Left ventricle myocardium inferior (tissue), 1 donor: ENCODE results near the gene KLK1. TPM values are rescaled to one million over a fixed set of nuclear protein-coding genes. Genes with fewer than 3 reads are reported as not detected.

Experiments
- DNase-seq: peaks from one replicate; pipeline ENCODE4 v3.0.0-alpha.2; 2020
- H3K27ac ChIP-seq: fragments of 200-600 bp; replicated peaks from 2 replicates; pipeline ENCODE4 v1.8.0; 2021
- H3K27me3 ChIP-seq: fragments of 200-600 bp; 2 replicates; pipeline ENCODE4 v1.8.0; 2021; ENCODE audit warnings: low read depth
- H3K36me3 ChIP-seq: fragments of 200-600 bp; 2 replicates; pipeline ENCODE4 v1.8.0; 2021
- H3K4me1 ChIP-seq: fragments of 200-600 bp; 2 replicates; pipeline ENCODE4 v1.8.0; 2021
- H3K4me3 ChIP-seq: fragments of 200-600 bp; 2 replicates; pipeline ENCODE4 v1.8.0; 2021; ENCODE audit warnings: mild to moderate bottlenecking, moderate library complexity
- H3K9me3 ChIP-seq: fragments of 200-600 bp; replicated peaks from 2 replicates; pipeline ENCODE4 v1.8.0; 2021
- CTCF ChIP-seq: fragments of 200-600 bp; IDR thresholded peaks from 2 replicates; pipeline ENCODE4 v1.8.0; 2021; ENCODE audit warnings: antibody characterized with exemption, mild to moderate bottlenecking, borderline replicate concordance
- intact Hi-C: fragments of 100-400 bp; cut with micrococcal nuclease; formaldehyde crosslinking; loops from one replicate; pipeline ENCODE4 v1.11.0; 2022
- total RNA-seq: library from RNA; stranded (reverse); fragmentation: NEBNext Ultra II Directional; extraction: Animal tissue kit (Norgen Biotek cat#: 25700); gene quantifications from one replicate; pipeline ENCODE4 v1.2.1, GENCODE V29; 2021
- donor health status: DM: no; HTN: yes; CAD: no; lungs with severe emphysema.

KLK1 gene
- total RNA-seq, 1 donor from 2014 or later = 0.41 TPM

- H3K36me3 ChIP-seq = no peaks in the 10 kb centered on the region
- no peak for TF ChIP-seq CTCF
- H3K4me3 ChIP-seq = no peak overlapping the region
- no peak overlapping the region for H3K27ac ChIP-seq
- H3K27me3 ChIP-seq = peaks cover 96% of the 10 kb centered on the region
- intact Hi-C loops = no loop called here
- H3K9me3 ChIP-seq = no peaks in the 10 kb centered on the region
- no peaks in the 10 kb centered on the region for H3K4me1 ChIP-seq
- no peak for DNase-seq
These were observed 28.0 kb upstream of the KLK1 start for GRCh38 chr19:50851620-50852019.

DNA sequence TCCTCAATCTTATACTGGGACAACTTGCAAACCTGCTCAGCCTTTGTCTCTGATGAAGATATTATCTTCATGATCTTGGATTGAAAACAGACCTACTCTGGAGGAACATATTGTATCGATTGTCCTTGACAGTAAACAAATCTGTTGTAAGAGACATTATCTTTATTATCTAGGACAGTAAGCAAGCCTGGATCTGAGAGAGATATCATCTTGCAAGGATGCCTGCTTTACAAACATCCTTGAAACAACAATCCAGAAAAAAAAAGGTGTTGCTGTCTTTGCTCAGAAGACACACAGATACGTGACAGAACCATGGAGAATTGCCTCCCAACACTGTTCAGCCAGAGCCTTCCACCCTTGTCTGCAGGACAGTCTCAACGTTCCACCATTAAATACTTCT is 27.2 kb upstream of the KLK1 start:
- TF ChIP-seq CTCF = no peak
- peaks cover 88% of the 10 kb centered on the region for H3K27me3 ChIP-seq
- H3K4me3 ChIP-seq = no peak overlapping the region
- H3K4me1 ChIP-seq = no peaks in the 10 kb centered on the region
- no peaks in the 10 kb centered on the region for H3K36me3 ChIP-seq
- no peak for DNase-seq
- intact Hi-C loops = no loop called here
- H3K9me3 ChIP-seq = no peaks in the 10 kb centered on the region
- no peak overlapping the region for H3K27ac ChIP-seq

GRCh38 chr19:50844296-50844935 is 20.8 kb upstream of the KLK1 start:
- Histone ChIP-seq H3K4me3 (no peak overlapping the region), H3K9me3 (peaks cover 34% of the 10 kb centered on the region), H3K36me3 (no peaks in the 10 kb centered on the region), H3K27ac (no peak overlapping the region), H3K4me1 (no peaks in the 10 kb centered on the region), H3K27me3 (peaks cover 36% of the 10 kb centered on the region)
- intact Hi-C loops = no loop called here
- no peak for DNase-seq
- no peak for TF ChIP-seq CTCF

DNA sequence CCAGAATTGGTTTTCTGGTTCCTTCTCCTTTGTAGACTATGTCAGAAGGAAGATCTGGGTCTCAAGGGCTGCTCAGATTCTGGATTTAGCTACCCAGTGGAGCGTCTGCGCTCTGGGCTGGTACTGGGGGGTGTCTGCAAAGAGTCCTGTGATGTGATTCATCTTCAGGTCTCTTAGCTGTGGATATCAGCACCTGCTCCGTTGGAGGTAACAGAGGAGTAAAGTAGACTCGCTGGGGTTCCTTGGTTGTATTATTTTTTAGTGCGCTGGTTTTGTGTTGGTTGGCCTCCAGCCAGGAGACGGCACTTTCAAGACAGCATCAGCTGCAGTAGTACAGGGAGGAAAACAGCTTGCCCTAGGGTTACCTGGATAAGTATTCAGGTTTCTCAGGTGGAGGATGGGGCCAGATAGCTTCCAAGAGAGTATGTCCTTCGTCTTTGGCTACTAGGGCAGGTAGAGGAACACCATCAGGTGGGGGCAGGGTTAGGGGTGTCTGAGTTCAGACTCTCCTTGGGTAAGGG is 20.2 kb upstream of the KLK1 start:
- no peak for DNase-seq
- intact Hi-C loops = no loop called here

DNA sequence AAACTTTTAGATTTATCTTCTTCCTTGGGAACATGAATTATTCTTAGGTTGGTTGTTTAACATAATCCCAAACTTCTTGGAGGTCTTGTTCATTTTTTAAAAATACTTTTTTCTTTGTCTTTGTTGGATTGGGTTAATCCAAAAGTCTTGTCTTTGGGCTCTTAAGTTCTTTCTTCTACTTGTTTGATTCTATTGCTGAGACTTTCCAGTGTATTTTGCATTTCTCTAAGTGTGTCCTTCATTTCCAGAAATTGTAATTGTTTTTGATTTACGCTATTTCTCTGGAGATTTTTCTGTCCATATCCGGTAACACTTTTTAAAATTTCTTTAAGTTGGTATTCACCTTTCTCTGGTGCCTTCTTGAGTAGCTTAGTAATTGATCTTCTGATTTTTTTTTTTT is 19.6 kb upstream of the KLK1 start:
- Histone ChIP-seq H3K27me3 (peaks cover 26% of the 10 kb centered on the region), H3K27ac (no peak overlapping the region), H3K4me1 (no peaks in the 10 kb centered on the region), H3K9me3 (peaks cover 34% of the 10 kb centered on the region), H3K4me3 (no peak overlapping the region), H3K36me3 (no peaks in the 10 kb centered on the region)
- intact Hi-C loops = no loop called here
- no peak for TF ChIP-seq CTCF
- DNase-seq = no peak

More for the DNA sequence above, 20.2 kb upstream of the KLK1 start:
- H3K9me3 ChIP-seq = peaks cover 34% of the 10 kb centered on the region
- peaks cover 30% of the 10 kb centered on the region for H3K27me3 ChIP-seq
- H3K4me1 ChIP-seq = no peaks in the 10 kb centered on the region
- H3K36me3 ChIP-seq = no peaks in the 10 kb centered on the region
- TF ChIP-seq CTCF = no peak
- no peak overlapping the region for H3K27ac ChIP-seq
- no peak overlapping the region for H3K4me3 ChIP-seq
